Mammary epithelial cell (primary cell): ENCODE measurements around the gene SMARCA2.

Experiments
- EZH2 ChIP-seq: IDR thresholded peaks from 2 replicates; pipeline ENCODE4 v1.6.1; 2012; ENCODE audit warnings: low read length, inconsistent platforms, borderline replicate concordance
- TF ChIP-seq, protein P1 (sequence below), 2 donors: IDR thresholded peaks in 1 of 2; conservative IDR thresholded peaks in 1 of 2; 2 replicates each; pipeline ENCODE4 v1.5.1; 2011 to 2012; ENCODE audit warnings: inconsistent platforms in 2 of 2, low read length in 2 of 2, mild to moderate bottlenecking in 2 of 2, control low read depth in 1 of 2, low read depth in 1 of 2; ENCODE audit not compliant: insufficient read depth in 1 of 2; ENCODE audit errors: extremely low read depth in 1 of 2

DNA sequence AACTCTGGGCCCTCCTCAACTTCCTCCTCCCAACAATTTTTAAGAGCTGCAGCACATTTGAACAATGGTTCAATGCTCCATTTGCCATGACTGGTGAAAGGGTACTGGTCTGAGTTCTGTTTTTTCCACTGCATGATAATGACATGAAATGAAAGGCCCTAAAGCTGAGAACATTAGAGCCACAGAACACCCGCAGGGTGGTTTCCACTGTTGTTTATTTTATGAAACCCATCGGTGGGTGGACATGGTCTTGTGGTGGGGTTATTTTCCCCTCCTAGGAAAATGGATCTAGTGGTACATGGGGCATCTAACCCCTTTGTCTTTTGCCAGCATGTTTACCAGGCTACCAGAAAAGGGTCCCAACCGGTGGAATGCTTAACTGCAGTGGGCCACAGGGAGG lies 71.8 kb downstream of the SMARCA2 start:
- TF ChIP-seq, protein P1, sequence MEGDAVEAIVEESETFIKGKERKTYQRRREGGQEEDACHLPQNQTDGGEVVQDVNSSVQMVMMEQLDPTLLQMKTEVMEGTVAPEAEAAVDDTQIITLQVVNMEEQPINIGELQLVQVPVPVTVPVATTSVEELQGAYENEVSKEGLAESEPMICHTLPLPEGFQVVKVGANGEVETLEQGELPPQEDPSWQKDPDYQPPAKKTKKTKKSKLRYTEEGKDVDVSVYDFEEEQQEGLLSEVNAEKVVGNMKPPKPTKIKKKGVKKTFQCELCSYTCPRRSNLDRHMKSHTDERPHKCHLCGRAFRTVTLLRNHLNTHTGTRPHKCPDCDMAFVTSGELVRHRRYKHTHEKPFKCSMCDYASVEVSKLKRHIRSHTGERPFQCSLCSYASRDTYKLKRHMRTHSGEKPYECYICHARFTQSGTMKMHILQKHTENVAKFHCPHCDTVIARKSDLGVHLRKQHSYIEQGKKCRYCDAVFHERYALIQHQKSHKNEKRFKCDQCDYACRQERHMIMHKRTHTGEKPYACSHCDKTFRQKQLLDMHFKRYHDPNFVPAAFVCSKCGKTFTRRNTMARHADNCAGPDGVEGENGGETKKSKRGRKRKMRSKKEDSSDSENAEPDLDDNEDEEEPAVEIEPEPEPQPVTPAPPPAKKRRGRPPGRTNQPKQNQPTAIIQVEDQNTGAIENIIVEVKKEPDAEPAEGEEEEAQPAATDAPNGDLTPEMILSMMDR (conservative IDR thresholded peaks at IDR 0.05 in 1 of 2, IDR thresholded peaks at IDR 0.05 in 1 of 2; ENCODE audit: extremely low read depth in 1 of 2, insufficient read depth in 1 of 2, low read depth in 1 of 2, low read length in 2 of 2) = no peak
- no peak for TF ChIP-seq EZH2
